WTC11 (cell line): ENCODE results near the gene CADM2. TPM values are rescaled to one million over a fixed set of nuclear protein-coding genes. Genes with fewer than 3 reads are reported as not detected.
A peak's percentile ranks its signal among the peaks of the same experiment; 100 is the strongest.

Experiments used
- ATAC-seq: fragments of 200-7000 bp; cut with Tn5 transposase; 2 replicates; pipeline ENCODE4 v1.10.0; 2021; ENCODE audit warnings: mild to moderate bottlenecking, moderate library complexity
- CTCF ChIA-PET: fragments of 300-600 bp; sonication (Branson Sonifier 250); formaldehyde crosslinking; loops from one replicate; lab custom pipeline; 2021; ENCODE audit warnings: antibody characterized with exemption; lab: Charles Lee
- POLR2A ChIA-PET: fragments of 350-600 bp; sonication (Branson Sonifier 250); formaldehyde crosslinking; loops from one replicate; lab custom pipeline; 2021; ENCODE audit warnings: antibody characterized with exemption; lab: Charles Lee
- DNase-seq: peaks from one replicate; pipeline ENCODE4 v3.0.0; 2021; ENCODE audit warnings: low spot score
- H3K27ac Mint-ChIP-seq: 2 replicates; pipeline ENCODE4 v1.8.0; 2021; ENCODE audit warnings: mixed read lengths
- H3K27me3 Mint-ChIP-seq: 2 replicates; pipeline ENCODE4 v1.8.0; 2021; ENCODE audit warnings: low read depth, mild to moderate bottlenecking, moderate library complexity, mixed read lengths
- H3K36me3 Mint-ChIP-seq: 2 replicates; pipeline ENCODE4 v1.8.0; 2021; ENCODE audit warnings: mixed read lengths
- H3K4me1 Mint-ChIP-seq: 2 replicates; pipeline ENCODE4 v1.8.0; 2022; ENCODE audit warnings: mixed read lengths
- H3K4me3 Mint-ChIP-seq: 2 replicates; pipeline ENCODE4 v1.8.0; 2021; ENCODE audit warnings: mild to moderate bottlenecking, moderate library complexity, mixed read lengths
- H3K9me3 Mint-ChIP-seq: 2 replicates; pipeline ENCODE4 v1.8.0; 2021; ENCODE audit warnings: mixed read lengths
- CBFB ChIP-seq: sonication (generic); formaldehyde crosslinking; IDR thresholded peaks from 2 replicates; pipeline ENCODE4 v1.8.1; 2022; ENCODE audit warnings: mild to moderate bottlenecking, low read depth, missing genetic modification reagents
- GABPB1 ChIP-seq: sonication (generic); formaldehyde crosslinking; IDR thresholded peaks from 2 replicates; pipeline ENCODE4 v1.8.1; 2023; ENCODE audit warnings: mild to moderate bottlenecking, missing genetic modification reagents
- NFATC4 ChIP-seq: fragments of 250-450 bp; sonication (Bioruptor Pico); IDR thresholded peaks from 2 replicates; pipeline ENCODE4 v1.9.0; 2021; ENCODE audit warnings: mild to moderate bottlenecking
- TP53 ChIP-seq: sonication (generic); formaldehyde crosslinking; IDR thresholded peaks from 2 replicates; pipeline ENCODE4 v1.8.1; 2023; ENCODE audit warnings: mild to moderate bottlenecking, missing genetic modification reagents
- ZNF121 ChIP-seq: sonication (generic); formaldehyde crosslinking; IDR thresholded peaks from 2 replicates; pipeline ENCODE4 v1.8.0; 2023; ENCODE audit warnings: missing genetic modification reagents
- ZNF263 ChIP-seq: sonication (generic); formaldehyde crosslinking; IDR thresholded peaks from 2 replicates; pipeline ENCODE4 v1.8.1; 2022; ENCODE audit warnings: low read depth, mild to moderate bottlenecking, moderate library complexity, missing genetic modification reagents
- total RNA-seq: library from RNA; stranded (reverse); gene quantifications from 3 replicates; pipeline ENCODE4 v1.2.3, GENCODE V29; 2021
- TF ChIP-seq, protein P1 (sequence below): sonication (generic); formaldehyde crosslinking; IDR thresholded peaks from 2 replicates; pipeline ENCODE4 v1.8.1; 2023; ENCODE audit warnings: mild to moderate bottlenecking, missing genetic modification reagents
- TF ChIP-seq, protein P2 (sequence below): sonication (generic); formaldehyde crosslinking; IDR thresholded peaks from 2 replicates; pipeline ENCODE4 v1.8.0; 2023; ENCODE audit warnings: missing genetic modification reagents, mild to moderate bottlenecking, borderline replicate concordance
- TF ChIP-seq, protein P3 (sequence below): sonication (generic); formaldehyde crosslinking; IDR thresholded peaks from 2 replicates; pipeline ENCODE4 v1.8.1; 2022; ENCODE audit warnings: low read depth, mild to moderate bottlenecking, moderate library complexity, missing genetic modification reagents, borderline replicate concordance
- TF ChIP-seq, protein P4 (sequence below): sonication (generic); formaldehyde crosslinking; IDR thresholded peaks from 2 replicates; pipeline ENCODE4 v1.8.1; 2022; ENCODE audit warnings: mild to moderate bottlenecking, missing genetic modification reagents, moderate library complexity, borderline replicate concordance
- TF ChIP-seq, protein P5 (sequence below): fragments of 250-450 bp; sonication (Bioruptor Pico); IDR thresholded peaks from 2 replicates; pipeline ENCODE4 v1.9.0; 2021; ENCODE audit warnings: moderate library complexity, mild to moderate bottlenecking, inconsistent platforms, borderline replicate concordance

The CADM2 gene
- total RNA-seq, 1 experiment from 2014 or later: 18.8 TPM

DNA sequence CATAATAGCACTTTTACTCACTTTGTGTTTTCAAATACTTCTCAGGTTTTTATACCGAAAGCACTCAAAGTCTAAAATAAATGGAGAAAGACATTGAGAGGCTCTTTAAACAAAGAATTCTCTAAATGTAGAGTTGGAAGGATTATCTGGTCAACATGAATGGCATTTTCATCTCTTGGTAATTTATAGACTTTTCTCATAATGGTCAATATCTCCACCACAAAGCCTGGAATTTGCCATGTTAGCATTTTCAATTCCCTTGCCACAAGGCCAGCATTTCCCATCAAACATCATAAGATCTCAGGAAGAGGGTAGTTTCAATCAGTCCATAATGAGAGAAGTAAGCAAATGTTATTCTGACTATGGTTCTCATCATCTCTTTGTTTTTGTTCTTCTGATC is 293.0 kb downstream of the CADM2 start:
- DNase-seq: no peak
- TF ChIP-seq, protein P1, sequence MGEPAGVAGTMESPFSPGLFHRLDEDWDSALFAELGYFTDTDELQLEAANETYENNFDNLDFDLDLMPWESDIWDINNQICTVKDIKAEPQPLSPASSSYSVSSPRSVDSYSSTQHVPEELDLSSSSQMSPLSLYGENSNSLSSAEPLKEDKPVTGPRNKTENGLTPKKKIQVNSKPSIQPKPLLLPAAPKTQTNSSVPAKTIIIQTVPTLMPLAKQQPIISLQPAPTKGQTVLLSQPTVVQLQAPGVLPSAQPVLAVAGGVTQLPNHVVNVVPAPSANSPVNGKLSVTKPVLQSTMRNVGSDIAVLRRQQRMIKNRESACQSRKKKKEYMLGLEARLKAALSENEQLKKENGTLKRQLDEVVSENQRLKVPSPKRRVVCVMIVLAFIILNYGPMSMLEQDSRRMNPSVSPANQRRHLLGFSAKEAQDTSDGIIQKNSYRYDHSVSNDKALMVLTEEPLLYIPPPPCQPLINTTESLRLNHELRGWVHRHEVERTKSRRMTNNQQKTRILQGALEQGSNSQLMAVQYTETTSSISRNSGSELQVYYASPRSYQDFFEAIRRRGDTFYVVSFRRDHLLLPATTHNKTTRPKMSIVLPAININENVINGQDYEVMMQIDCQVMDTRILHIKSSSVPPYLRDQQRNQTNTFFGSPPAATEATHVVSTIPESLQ (CRISPR knock-in tag): no peak
- TF ChIP-seq TP53 (CRISPR knock-in tag) (no peak), ZNF263 (CRISPR knock-in tag) (no peak), NFATC4 (CRISPR knock-in tag) (no peak), CBFB (CRISPR knock-in tag) (no peak), GABPB1 (CRISPR knock-in tag) (no peak)
- TF ChIP-seq, protein P2, sequence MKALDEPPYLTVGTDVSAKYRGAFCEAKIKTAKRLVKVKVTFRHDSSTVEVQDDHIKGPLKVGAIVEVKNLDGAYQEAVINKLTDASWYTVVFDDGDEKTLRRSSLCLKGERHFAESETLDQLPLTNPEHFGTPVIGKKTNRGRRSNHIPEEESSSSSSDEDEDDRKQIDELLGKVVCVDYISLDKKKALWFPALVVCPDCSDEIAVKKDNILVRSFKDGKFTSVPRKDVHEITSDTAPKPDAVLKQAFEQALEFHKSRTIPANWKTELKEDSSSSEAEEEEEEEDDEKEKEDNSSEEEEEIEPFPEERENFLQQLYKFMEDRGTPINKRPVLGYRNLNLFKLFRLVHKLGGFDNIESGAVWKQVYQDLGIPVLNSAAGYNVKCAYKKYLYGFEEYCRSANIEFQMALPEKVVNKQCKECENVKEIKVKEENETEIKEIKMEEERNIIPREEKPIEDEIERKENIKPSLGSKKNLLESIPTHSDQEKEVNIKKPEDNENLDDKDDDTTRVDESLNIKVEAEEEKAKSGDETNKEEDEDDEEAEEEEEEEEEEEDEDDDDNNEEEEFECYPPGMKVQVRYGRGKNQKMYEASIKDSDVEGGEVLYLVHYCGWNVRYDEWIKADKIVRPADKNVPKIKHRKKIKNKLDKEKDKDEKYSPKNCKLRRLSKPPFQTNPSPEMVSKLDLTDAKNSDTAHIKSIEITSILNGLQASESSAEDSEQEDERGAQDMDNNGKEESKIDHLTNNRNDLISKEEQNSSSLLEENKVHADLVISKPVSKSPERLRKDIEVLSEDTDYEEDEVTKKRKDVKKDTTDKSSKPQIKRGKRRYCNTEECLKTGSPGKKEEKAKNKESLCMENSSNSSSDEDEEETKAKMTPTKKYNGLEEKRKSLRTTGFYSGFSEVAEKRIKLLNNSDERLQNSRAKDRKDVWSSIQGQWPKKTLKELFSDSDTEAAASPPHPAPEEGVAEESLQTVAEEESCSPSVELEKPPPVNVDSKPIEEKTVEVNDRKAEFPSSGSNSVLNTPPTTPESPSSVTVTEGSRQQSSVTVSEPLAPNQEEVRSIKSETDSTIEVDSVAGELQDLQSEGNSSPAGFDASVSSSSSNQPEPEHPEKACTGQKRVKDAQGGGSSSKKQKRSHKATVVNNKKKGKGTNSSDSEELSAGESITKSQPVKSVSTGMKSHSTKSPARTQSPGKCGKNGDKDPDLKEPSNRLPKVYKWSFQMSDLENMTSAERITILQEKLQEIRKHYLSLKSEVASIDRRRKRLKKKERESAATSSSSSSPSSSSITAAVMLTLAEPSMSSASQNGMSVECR (CRISPR knock-in tag): no peak
- TF ChIP-seq, all 79 proteins: peak for 0
- no peaks in the 10 kb centered on the region for H3K27me3 Mint-ChIP-seq
- H3K27ac Mint-ChIP-seq: no peak overlapping the region
- H3K36me3 Mint-ChIP-seq: no peaks in the 10 kb centered on the region
- no peak for ATAC-seq
- ChIA-PET POLR2A (no interaction called here), CTCF (no interaction called here)
- no peaks in the 10 kb centered on the region for H3K9me3 Mint-ChIP-seq
- peaks cover 22% of the 10 kb centered on the region for H3K4me1 Mint-ChIP-seq
- no peak overlapping the region for H3K4me3 Mint-ChIP-seq

DNA sequence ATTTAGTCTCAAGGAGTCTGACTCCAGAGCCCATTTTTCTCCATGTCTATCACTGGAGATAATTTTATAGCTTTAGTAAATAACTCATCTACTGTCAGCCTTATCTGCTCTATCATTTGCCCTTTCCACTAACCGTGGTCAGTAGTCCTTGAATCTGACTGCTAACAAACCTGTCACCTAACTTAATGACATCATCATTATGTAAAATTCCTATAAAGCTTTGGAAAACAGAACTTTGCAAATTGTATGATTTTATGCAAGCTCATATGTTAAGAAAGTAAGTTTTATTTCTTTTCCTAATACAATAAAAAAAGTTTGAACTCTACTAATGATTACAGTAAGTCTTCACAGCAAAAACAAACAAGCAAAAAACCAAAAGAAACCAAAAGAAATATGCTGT is 293.9 kb downstream of the CADM2 start:
- H3K27me3 Mint-ChIP-seq: no peaks in the 10 kb centered on the region
- TF ChIP-seq ZNF121 (CRISPR knock-in tag): no peak
- TF ChIP-seq, protein P3, sequence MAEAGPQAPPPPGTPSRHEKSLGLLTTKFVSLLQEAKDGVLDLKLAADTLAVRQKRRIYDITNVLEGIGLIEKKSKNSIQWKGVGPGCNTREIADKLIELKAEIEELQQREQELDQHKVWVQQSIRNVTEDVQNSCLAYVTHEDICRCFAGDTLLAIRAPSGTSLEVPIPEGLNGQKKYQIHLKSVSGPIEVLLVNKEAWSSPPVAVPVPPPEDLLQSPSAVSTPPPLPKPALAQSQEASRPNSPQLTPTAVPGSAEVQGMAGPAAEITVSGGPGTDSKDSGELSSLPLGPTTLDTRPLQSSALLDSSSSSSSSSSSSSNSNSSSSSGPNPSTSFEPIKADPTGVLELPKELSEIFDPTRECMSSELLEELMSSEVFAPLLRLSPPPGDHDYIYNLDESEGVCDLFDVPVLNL: no peak

DNA sequence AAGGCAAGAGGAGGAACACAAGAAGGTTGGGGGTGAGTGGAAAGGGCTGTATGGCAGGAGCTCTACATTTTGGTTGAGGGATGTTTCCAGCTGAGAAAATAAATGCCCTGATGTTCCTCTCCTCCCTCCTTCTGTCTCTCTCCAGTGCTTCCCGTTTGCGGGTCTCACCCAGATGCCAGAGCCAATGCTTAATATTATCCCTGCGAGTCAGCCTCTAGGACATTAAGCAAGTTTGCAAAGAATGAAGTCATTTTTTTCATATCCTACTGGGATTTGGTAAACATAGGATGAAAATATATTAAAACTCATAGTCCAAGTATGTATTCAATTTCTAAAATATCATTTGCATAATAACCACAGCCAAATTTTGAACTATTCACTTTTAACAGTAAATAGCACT is 295.9 kb downstream of the CADM2 start:
- ATAC-seq: no peak; the same call in 1 of the 2 replicates
- Mint-ChIP-seq H3K9me3 (no peaks in the 10 kb centered on the region), H3K4me3 (no peak overlapping the region), H3K27me3 (no peaks in the 10 kb centered on the region)
- no peak for TF ChIP-seq ZNF121 (CRISPR knock-in tag)
- TF ChIP-seq, protein P4, sequence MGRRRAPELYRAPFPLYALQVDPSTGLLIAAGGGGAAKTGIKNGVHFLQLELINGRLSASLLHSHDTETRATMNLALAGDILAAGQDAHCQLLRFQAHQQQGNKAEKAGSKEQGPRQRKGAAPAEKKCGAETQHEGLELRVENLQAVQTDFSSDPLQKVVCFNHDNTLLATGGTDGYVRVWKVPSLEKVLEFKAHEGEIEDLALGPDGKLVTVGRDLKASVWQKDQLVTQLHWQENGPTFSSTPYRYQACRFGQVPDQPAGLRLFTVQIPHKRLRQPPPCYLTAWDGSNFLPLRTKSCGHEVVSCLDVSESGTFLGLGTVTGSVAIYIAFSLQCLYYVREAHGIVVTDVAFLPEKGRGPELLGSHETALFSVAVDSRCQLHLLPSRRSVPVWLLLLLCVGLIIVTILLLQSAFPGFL: no peak
- TF ChIP-seq, protein P5, sequence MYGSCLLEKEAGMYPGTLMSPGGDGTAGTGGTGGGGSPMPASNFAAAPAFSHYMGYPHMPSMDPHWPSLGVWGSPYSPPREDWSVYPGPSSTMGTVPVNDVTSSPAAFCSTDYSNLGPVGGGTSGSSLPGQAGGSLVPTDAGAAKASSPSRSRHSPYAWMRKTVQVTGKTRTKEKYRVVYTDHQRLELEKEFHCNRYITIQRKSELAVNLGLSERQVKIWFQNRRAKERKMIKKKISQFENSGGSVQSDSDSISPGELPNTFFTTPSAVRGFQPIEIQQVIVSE (CRISPR knock-in tag): no peak
- TF ChIP-seq, all 79 proteins: peak for 0
- CTCF ChIA-PET: no interaction called here
- H3K36me3 Mint-ChIP-seq: no peaks in the 10 kb centered on the region
- H3K4me1 Mint-ChIP-seq: peaks cover 22% of the 10 kb centered on the region
- POLR2A ChIA-PET: no interaction called here
- DNase-seq: no peak
- H3K27ac Mint-ChIP-seq: peak overlapping the region; percentile 37; the same call in 1 of the 2 replicates

More for the DNA sequence above, 293.9 kb downstream of the CADM2 start:
- peaks cover 22% of the 10 kb centered on the region for H3K4me1 Mint-ChIP-seq
- no peak overlapping the region for H3K4me3 Mint-ChIP-seq
- H3K36me3 Mint-ChIP-seq: no peaks in the 10 kb centered on the region
- ChIA-PET POLR2A (no interaction called here), CTCF (no interaction called here)
- H3K9me3 Mint-ChIP-seq: no peaks in the 10 kb centered on the region
- ATAC-seq (no peak), DNase-seq (no peak)
- H3K27ac Mint-ChIP-seq: no peak overlapping the region
